ENCODE results near the gene SMG6.
A peak's percentile ranks its signal among the peaks of the same experiment; 100 is the strongest.

Gene SMG6

GRCh38 chr17:2012499-2012898 is 291.1 kb downstream of the SMG6 start:
- no peak for TF ChIP-seq CTCF (conservative IDR thresholded peaks at IDR 0.05; ENCODE audit: low read depth)
- no peak for DNase-seq (ENCODE audit: low spot score)
- peak overlapping the region; percentile 94 for H3K27ac ChIP-seq
- CTCF ChIA-PET, result no interaction called here
- POLR2A ChIA-PET (ENCODE audit: low non-redundant PET), result interaction anchor here (0.7 kb wide), 1 partner anchor 13 kb away, joined by 3 read pairs; no protein-coding TSS in a partner anchor

GRCh38 chr17:2011411-2012371 is 291.9 kb downstream of the SMG6 start:
- CTCF ChIA-PET, result interaction anchor here (0.6 kb wide), 1 partner anchor 27 kb away, joined by 3 read pairs; no protein-coding TSS in a partner anchor
- DNase-seq (ENCODE audit: low spot score), result peak; percentile 67
- POLR2A ChIA-PET (ENCODE audit: low non-redundant PET), result interaction anchor here (0.5 to 0.7 kb wide), 2 partner anchors 12 to 90 kb away, joined by 3 read pairs; no protein-coding TSS in a partner anchor
- peak overlapping the region; percentile 94 for H3K27ac ChIP-seq
- TF ChIP-seq CTCF (conservative IDR thresholded peaks at IDR 0.05; ENCODE audit: low read depth), result no peak
